Activated T-cell treated with anti-CD3 and anti-CD28 coated beads, Interleukin-2, amount 50 U/mL, for 4 hours (primary cell): ENCODE results near the gene FILIP1L. TPM values are rescaled to one million over a fixed set of nuclear protein-coding genes. Genes with fewer than 3 reads are reported as not detected.
A peak's percentile ranks its signal among the peaks of the same experiment; 100 is the strongest.
"Not testable (repeated sequence)": the region's sequence is repeated elsewhere in the genome, so short reads cannot be mapped to it uniquely, and the experiment has no call there.

Experiments used
- ATAC-seq, 2 donors: fragments of 200-7000 bp; cut with Tn5 transposase; one replicate each; pipeline ENCODE4 v1.10.0; 2021
- DNase-seq: peaks from one replicate; pipeline ENCODE4 v3.0.0-alpha.2; 2020
- H3K27me3 Mint-ChIP-seq: one replicate; pipeline ENCODE4 v1.8.0; 2021; ENCODE audit warnings: low read depth, mixed read lengths
- H3K36me3 Mint-ChIP-seq: one replicate; pipeline ENCODE4 v1.8.0; 2022; ENCODE audit warnings: mixed read lengths; ENCODE audit not compliant: insufficient read depth
- H3K4me1 Mint-ChIP-seq: one replicate; pipeline ENCODE4 v1.8.0; 2021; ENCODE audit warnings: low read depth, mixed read lengths
- H3K4me3 Mint-ChIP-seq: one replicate; pipeline ENCODE4 v1.8.0; 2021; ENCODE audit warnings: mild to moderate bottlenecking, moderate library complexity, mixed read lengths
- H3K9me3 Mint-ChIP-seq: one replicate; pipeline ENCODE4 v1.8.0; 2021; ENCODE audit warnings: mixed read lengths
- total RNA-seq, 3 donors: library from RNA; stranded (reverse); gene quantifications; one replicate each; pipeline ENCODE4 v1.2.1, GENCODE V29; 2021

FILIP1L gene
- total RNA-seq, 3 donors from 2014 or later, result 0.08 to 0.28 TPM; not detected in 1

DNA sequence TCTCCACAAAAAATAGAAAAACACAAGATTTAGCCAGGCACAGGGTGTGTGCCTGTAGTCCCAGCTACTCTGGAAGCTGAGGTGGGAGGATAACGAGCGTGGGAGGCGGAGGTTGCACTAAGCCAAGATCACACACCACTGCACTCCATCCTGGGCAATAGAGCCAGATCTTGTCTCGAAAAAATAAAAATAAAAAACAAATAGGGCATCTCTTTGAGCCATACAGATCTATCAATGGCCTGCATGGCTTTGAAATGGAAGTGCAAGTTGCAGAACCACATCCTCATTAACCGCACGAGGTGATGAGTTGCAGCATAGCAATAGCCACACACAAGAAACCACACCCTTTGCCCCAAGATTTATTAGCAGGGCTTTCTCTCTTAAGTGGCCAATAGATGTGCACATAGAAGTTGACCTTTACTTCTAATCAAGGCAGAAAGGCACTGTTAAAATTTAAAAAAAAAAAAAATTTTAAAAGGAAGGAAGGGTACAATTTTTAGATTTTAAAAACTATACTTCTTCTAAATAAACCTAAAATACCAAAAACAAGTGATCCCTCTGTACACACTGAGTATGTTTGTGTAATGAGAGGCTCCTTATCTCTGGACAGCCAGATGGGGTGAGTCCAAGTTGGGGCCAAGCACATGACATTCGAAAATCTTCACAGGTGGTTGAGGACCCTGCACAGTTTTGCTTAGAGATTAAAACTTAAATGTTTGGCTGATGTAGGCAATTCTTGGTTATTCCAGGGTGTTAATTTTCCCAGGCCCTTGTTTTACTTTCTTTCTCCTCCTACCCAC is 53.4 kb downstream of the FILIP1L start:
- H3K4me3 Mint-ChIP-seq, result no peak overlapping the region
- peaks cover 9% of the 10 kb centered on the region for H3K4me1 Mint-ChIP-seq
- no peaks in the 10 kb centered on the region for H3K9me3 Mint-ChIP-seq
- H3K27me3 Mint-ChIP-seq, result no peaks in the 10 kb centered on the region
- H3K36me3 Mint-ChIP-seq, result peaks cover 3% of the 10 kb centered on the region
- no peak for ATAC-seq
- DNase-seq, result no peak

DNA sequence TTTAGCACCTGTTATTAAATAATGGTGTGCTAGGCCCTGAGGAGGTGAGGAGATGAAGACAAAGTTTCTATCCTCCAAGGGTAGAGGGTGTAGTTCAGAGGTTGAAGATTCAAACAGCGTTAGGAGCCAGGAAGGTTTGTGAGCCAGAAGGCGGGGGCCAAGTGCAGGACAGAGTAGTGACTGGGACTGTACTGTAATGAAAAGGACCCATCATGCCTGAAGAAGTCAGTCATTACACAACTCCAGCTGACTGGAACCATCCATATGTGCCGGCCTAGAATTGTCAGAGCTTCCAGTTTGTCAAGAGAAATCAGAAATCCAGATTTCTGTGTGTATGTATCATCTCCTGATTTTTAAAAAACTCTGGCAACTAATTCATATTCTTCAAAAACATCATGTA is 54.8 kb downstream of the FILIP1L start:
- H3K4me1 Mint-ChIP-seq, result peaks cover 9% of the 10 kb centered on the region
- no peaks in the 10 kb centered on the region for H3K9me3 Mint-ChIP-seq
- H3K4me3 Mint-ChIP-seq, result no peak overlapping the region
- ATAC-seq, result no peak
- no peak for DNase-seq
- no peaks in the 10 kb centered on the region for H3K27me3 Mint-ChIP-seq
- H3K36me3 Mint-ChIP-seq, result peaks cover 7% of the 10 kb centered on the region

DNA sequence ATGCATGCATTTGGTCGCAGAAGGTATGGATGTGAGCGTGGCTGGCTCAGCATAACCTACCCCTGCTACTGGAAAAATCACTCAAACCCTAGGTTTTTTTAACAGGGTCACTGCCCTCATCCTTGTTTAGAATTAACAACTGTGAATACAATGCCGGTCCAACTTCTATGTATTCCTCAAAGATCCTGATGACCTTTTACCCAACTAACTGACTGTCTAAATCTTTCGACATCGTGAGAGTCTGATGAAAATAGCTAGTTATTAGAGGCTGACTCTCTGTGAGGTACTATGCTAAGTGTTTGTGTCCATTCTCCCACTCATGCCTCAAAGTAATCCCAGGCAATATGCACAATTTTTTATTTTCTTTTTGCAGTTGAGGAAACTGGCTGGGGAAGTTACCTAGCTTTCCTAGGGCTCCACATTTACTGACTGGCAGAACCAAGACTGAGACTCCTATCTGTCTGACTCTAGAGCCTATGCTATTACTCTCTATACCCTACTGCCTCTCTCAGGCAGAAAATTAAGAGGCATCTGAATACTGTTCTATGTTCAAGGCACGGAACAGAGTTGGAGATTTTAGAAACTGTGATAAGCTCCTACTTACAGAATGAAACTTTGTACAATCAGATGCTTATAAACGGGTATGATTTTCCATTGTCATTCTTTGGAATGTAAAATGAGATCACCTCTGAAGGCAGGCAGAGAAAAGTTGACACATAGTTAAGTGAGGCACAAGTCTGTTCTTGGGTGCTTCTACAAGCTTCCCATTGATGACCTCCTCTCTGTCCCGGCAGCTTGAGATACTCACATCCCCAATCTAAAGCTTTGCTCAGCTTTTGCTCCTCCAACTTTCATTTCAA is 56.4 kb downstream of the FILIP1L start:
- no peaks in the 10 kb centered on the region for H3K27me3 Mint-ChIP-seq
- no peak overlapping the region for H3K4me3 Mint-ChIP-seq
- H3K4me1 Mint-ChIP-seq, result peaks cover 9% of the 10 kb centered on the region
- no peak for ATAC-seq
- H3K36me3 Mint-ChIP-seq, result peaks cover 7% of the 10 kb centered on the region
- no peak for DNase-seq
- H3K9me3 Mint-ChIP-seq, result no peaks in the 10 kb centered on the region

DNA sequence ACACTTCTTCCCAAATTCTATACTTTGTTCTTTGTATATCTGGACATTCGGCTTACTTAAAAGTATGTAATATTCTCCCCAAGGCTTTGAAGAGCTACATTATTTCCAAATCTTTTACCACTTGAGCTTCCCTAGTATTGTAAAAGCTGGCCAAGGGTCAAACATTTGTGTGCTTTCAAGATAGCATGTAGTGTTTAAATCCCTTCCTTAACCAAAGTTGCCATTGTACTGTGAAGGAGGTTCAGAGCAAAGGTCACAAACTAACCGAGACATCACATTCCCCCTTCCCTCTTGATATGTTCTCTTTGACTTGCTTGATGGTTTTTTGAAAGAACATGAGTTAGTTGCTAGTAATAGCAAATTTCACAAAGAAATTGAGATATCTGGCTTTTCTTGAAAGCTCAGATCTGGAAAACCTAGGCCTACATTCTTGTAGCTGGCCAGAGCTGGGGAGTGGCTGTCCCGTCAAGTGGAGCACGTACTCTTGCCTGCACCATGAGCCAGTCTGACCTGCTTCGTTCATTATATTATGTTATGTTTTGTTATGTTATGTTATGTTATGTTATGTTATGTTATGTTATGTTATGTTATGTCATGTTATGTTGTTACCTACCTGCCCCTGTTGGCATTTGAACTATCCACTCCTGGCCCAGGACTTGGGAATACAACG is 60.2 kb downstream of the FILIP1L start:
- H3K4me1 Mint-ChIP-seq, result no peaks in the 10 kb centered on the region
- DNase-seq, result no peak
- H3K9me3 Mint-ChIP-seq, result no peaks in the 10 kb centered on the region
- no peaks in the 10 kb centered on the region for H3K27me3 Mint-ChIP-seq
- no peak for ATAC-seq
- peaks cover 6% of the 10 kb centered on the region for H3K36me3 Mint-ChIP-seq
- no peak overlapping the region for H3K4me3 Mint-ChIP-seq

DNA sequence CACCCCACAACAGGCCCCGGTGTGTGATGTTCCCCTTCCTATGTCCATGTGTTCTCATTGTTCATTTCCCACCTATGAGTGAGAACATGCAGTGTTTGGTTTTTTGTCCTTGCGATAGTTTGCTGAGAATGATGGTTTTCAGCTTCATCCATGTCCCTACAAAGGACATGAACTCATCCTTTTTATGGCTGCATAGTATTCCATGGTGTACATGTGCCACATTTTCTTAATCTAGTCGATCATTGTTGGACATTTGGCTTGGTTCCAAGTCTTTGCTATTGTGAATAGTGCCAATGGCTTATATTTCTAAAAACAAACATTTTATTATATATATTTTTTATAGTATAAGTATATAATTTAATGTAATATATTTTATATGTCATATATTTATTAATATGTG is 62.8 kb downstream of the FILIP1L start:
- H3K4me3 Mint-ChIP-seq, H3K9me3 Mint-ChIP-seq, ATAC-seq, H3K36me3 Mint-ChIP-seq, H3K4me1 Mint-ChIP-seq, DNase-seq, H3K27me3 Mint-ChIP-seq: not testable (repeated sequence)

DNA sequence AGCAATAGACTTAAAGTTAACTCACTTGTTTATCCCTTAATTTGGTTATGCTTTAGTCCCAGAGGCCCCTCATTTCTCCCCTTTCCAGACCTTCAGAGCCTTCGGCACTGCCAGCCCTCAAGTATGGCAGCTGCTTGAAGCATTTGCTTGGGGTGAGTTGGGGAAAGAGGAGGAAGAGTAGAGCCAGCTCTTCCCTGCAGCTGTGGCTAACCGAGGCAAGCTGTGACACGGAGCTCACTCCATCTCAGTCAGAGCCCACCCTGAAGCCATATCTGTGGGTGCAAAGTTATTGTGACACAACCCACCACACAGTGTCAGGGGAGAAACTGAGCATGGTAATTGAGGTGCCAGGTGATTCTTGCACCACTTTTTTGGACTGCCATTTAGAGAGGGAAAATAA is 66.1 kb downstream of the FILIP1L start:
- peaks cover 11% of the 10 kb centered on the region for H3K4me1 Mint-ChIP-seq
- peaks cover 1% of the 10 kb centered on the region for H3K36me3 Mint-ChIP-seq
- no peak overlapping the region for H3K4me3 Mint-ChIP-seq
- no peak for DNase-seq
- H3K9me3 Mint-ChIP-seq, result no peaks in the 10 kb centered on the region
- H3K27me3 Mint-ChIP-seq, result no peaks in the 10 kb centered on the region
- no peak for ATAC-seq

DNA sequence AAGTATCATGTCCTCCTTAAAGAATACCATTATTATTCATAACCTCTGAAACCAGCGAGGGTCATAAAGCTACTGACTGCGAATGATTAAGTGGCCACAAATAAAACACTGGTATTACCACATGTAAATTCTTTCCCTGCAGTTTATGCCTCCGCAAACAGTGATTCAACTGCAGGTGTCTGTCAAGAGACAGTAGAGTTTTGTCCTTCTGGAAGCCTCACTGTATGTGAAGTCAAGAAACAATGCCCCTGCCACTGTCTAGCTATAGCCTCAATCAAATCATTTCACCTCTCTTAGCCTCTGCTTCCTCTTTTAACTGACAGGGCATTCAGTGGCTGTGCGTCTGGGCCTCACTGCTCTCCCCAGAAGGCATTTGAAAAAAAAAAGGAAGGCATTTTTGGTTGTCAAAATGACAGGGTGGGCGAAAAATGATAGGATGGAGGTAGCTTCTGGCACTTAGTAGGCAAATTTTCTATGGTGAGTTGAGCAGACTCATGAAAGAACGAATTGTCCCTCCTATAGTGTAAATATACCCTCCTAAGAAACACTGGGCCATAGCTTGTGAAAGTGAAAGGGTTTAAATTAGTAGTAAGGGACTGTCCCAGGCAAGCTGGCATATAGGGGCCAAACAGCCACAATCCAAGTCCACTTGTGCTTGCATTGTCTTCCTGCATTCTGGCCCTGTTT is 66.7 kb downstream of the FILIP1L start:
- DNase-seq (no peak), ATAC-seq (peak; percentile 60 to 91)
- H3K4me1 Mint-ChIP-seq, result peaks cover 11% of the 10 kb centered on the region
- H3K4me3 Mint-ChIP-seq, result no peak overlapping the region
- H3K9me3 Mint-ChIP-seq, result no peaks in the 10 kb centered on the region
- H3K36me3 Mint-ChIP-seq, result peaks cover 1% of the 10 kb centered on the region
- H3K27me3 Mint-ChIP-seq, result no peaks in the 10 kb centered on the region

DNA sequence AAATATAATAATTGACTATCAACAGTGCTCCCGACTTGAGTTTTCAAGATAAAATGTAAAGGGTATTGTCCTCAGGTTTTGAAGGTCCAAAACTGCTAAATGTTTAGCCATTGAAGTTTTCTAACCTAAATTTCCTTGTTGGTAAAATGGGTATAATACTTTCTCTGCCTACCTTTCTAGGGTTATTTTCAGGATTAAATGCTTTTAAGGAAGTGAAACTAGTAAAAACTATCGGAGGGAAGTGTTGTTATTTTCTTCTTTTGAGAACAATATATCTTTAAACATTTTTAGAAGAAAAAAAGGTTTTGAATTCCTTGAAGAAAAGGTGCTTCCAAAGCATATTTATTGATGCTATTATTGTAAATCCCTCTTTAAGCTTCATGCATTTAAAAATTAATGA is 67.3 kb downstream of the FILIP1L start:
- H3K36me3 Mint-ChIP-seq, result peaks cover 1% of the 10 kb centered on the region
- H3K4me3 Mint-ChIP-seq, result no peak overlapping the region
- ATAC-seq (no peak), DNase-seq (no peak)
- H3K27me3 Mint-ChIP-seq, result no peaks in the 10 kb centered on the region
- peaks cover 11% of the 10 kb centered on the region for H3K4me1 Mint-ChIP-seq
- no peaks in the 10 kb centered on the region for H3K9me3 Mint-ChIP-seq

DNA sequence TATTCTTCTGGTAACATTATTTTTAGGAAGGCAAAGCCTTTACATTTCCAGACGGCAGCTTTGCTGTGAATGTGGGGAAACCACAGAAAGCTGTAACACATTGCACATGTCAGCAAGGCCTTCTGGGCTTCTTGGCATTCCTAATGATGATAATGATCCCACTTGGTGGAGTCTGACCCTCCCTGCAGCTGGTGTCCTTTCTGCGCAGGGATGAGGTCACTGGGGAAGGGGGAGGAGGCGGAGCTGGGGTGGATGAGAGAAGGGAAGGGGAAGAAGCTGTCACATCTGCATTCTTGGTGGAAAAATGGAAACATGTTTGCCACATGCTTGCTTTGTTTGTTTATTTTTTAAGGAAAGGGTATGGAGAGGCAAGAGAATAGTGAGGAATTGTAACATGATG is 68.6 kb downstream of the FILIP1L start:
- DNase-seq (no peak), ATAC-seq (no peak)
- peaks cover 1% of the 10 kb centered on the region for H3K36me3 Mint-ChIP-seq
- no peaks in the 10 kb centered on the region for H3K27me3 Mint-ChIP-seq
- H3K4me3 Mint-ChIP-seq, result no peak overlapping the region
- peaks cover 11% of the 10 kb centered on the region for H3K4me1 Mint-ChIP-seq
- no peaks in the 10 kb centered on the region for H3K9me3 Mint-ChIP-seq

DNA sequence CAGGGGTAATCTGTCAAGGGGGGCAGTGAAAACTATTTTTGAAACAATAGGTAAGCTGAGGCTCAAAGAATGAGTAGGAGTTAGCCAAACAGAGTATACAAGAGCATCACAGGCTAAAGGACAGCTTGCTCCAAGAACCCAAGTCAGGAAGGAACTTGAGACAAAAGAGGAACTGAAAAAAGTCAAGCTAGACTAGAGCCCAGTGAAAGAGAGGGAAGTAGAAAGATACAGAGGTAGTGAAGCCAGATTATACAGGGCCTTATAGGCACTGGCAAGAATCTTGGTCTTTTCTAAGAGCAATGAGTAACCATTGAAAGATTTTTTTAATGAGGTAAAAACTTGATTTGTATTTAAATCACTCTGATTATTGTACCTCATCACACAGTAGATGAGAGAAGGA is 69.9 kb downstream of the FILIP1L start:
- no peaks in the 10 kb centered on the region for H3K36me3 Mint-ChIP-seq
- no peak for ATAC-seq

DNA sequence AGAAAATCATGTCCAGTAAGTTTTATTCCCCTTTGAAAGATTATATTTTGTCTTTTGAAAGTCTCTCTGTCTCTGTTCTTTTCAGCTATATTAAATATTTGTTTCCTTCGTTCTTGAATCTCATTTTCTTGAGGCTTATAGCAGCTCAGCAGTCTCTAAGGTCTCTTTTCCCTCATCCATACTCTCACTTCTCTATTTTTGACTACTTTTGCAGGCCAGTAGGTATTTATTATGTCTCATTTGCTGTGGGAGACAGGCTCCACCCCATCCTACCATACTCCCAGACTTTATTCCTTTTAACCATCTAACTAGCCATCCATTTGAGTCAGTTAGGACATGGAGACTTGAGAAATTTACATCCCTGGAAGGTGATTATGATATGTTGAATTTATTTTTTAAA is 71.0 kb downstream of the FILIP1L start:
- ATAC-seq, result no peak
- H3K36me3 Mint-ChIP-seq, result no peaks in the 10 kb centered on the region

More for the DNA sequence above, 69.9 kb downstream of the FILIP1L start:
- H3K4me3 Mint-ChIP-seq, result no peak overlapping the region
- DNase-seq, result no peak
- H3K9me3 Mint-ChIP-seq, result no peaks in the 10 kb centered on the region
- H3K4me1 Mint-ChIP-seq, result peaks cover 11% of the 10 kb centered on the region
- no peaks in the 10 kb centered on the region for H3K27me3 Mint-ChIP-seq

DNA sequence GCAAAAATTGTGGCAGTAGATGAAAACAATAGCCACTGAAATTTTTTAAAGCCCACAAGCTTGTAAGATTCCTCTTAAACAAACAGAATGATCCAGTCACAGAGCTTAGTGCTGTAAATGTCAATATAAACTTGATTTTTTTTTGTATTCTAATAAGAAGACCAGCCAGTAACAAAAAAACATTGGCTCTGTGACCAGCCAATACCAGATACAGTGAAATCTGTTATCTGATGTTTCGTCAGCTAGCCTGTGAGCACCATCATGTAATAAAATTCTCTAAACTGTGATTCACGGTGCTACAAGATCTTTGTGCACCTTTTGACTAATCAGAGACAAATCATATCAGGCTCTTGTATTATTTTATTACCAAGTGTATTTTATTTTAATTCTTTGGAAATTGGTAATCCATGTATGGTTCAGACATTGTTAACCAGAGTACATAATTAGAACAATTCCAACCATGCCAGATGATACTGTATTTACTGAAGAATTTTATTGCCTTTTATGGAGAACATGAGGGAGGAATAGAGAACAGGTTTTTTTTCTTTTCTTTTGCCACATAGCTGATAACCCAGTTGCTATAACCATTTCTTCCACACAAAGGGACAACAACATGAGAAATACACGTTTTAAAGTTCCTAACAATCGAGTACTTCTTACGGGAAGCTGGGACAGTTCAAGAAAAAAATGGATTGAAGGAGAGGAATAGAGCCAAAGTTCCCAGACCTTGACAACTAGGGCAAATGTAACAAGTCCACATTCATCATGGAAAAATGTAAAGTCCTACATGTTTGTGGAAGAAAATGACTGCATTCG is 71.9 kb downstream of the FILIP1L start:
- H3K9me3 Mint-ChIP-seq, result no peaks in the 10 kb centered on the region
- no peak overlapping the region for H3K4me3 Mint-ChIP-seq
- DNase-seq, result no peak
- H3K27me3 Mint-ChIP-seq, result no peaks in the 10 kb centered on the region
- H3K36me3 Mint-ChIP-seq, result no peaks in the 10 kb centered on the region
- H3K4me1 Mint-ChIP-seq, result peaks cover 6% of the 10 kb centered on the region
- ATAC-seq, result no peak

More for the DNA sequence above, 71.0 kb downstream of the FILIP1L start:
- Mint-ChIP-seq H3K4me3 (no peak overlapping the region), H3K9me3 (no peaks in the 10 kb centered on the region), H3K27me3 (no peaks in the 10 kb centered on the region), H3K4me1 (peaks cover 11% of the 10 kb centered on the region)
- DNase-seq, result no peak

DNA sequence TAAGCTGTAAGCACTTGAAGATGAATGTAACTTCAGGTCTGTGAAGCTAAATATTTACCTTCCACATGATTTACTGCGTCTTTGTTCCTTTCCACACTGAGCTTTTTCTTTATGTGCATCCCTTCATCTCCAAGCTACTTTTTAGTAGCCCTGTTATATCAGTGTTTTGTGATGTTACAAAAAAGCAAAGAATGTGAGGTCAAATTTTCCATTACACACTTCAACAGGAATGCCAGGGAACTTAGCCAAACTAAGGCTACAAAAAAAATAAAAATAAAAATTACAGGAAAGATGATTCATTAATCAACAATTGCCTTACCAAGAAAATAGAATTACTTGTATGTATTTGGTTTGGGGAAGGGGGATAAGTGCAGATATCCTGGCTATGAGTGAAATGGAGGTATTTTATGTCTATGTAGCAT is 73.0 kb downstream of the FILIP1L start:
- no peaks in the 10 kb centered on the region for H3K36me3 Mint-ChIP-seq
- H3K4me1 Mint-ChIP-seq, result peaks cover 4% of the 10 kb centered on the region
- no peak for ATAC-seq
- DNase-seq, result no peak
- no peaks in the 10 kb centered on the region for H3K27me3 Mint-ChIP-seq
- H3K9me3 Mint-ChIP-seq, result no peaks in the 10 kb centered on the region
- no peak overlapping the region for H3K4me3 Mint-ChIP-seq
